Endodermal cell (in vitro differentiated cells): ENCODE results near the gene ANKRD40. TPM values are rescaled to one million over a fixed set of nuclear protein-coding genes. Genes with fewer than 3 reads are reported as not detected.

Experiments
- DNase-seq: peaks from one replicate; pipeline ENCODE4 v3.0.0-alpha.2; 2017
- H3K27ac ChIP-seq: 2 replicates; pipeline ENCODE4 v1.5.1; 2013; ENCODE audit warnings: mild to moderate bottlenecking, low read depth, low read length, moderate library complexity
- H3K27me3 ChIP-seq: 2 replicates; pipeline ENCODE4 v1.6.1; 2013; ENCODE audit warnings: mild to moderate bottlenecking, low read length, moderate library complexity; ENCODE audit not compliant: insufficient read depth, control insufficient read depth, poor library complexity, severe bottlenecking
- H3K36me3 ChIP-seq: 2 replicates; pipeline ENCODE4 v1.7.0; 2013; ENCODE audit warnings: mild to moderate bottlenecking, low read length, moderate library complexity; ENCODE audit not compliant: control insufficient read depth, insufficient read depth
- H3K4me1 ChIP-seq: one replicate; pipeline ENCODE4 v1.7.0; 2013; ENCODE audit warnings: low read length; ENCODE audit not compliant: control insufficient read depth, insufficient read depth
- H3K4me3 ChIP-seq: 2 replicates; pipeline ENCODE4 v1.5.1; 2013; ENCODE audit warnings: mild to moderate bottlenecking, low read length, moderate library complexity
- H3K9ac ChIP-seq: 2 replicates; pipeline ENCODE4 v1.6.1; 2013; ENCODE audit warnings: mild to moderate bottlenecking, low read length, moderate library complexity; ENCODE audit not compliant: poor library complexity, severe bottlenecking; ENCODE audit errors: extremely low read depth
- H3K9me3 ChIP-seq: 2 replicates; pipeline ENCODE4 v1.6.1; 2013; ENCODE audit warnings: mild to moderate bottlenecking, low read length, moderate library complexity; ENCODE audit not compliant: control insufficient read depth
- H3K27ac Mint-ChIP-seq: 2 replicates; pipeline ENCODE4 v1.8.0; 2020; ENCODE audit warnings: mixed read lengths
- H3K27me3 Mint-ChIP-seq: 2 replicates; pipeline ENCODE4 v1.8.0; 2021; ENCODE audit warnings: mild to moderate bottlenecking, mixed read lengths; ENCODE audit not compliant: insufficient read depth
- H3K36me3 Mint-ChIP-seq: 2 replicates; pipeline ENCODE4 v1.8.0; 2020; ENCODE audit warnings: low read depth, mixed read lengths
- H3K4me1 Mint-ChIP-seq: 2 replicates; pipeline ENCODE4 v1.8.0; 2020; ENCODE audit warnings: mixed read lengths
- H3K4me3 Mint-ChIP-seq: 2 replicates; pipeline ENCODE4 v1.8.0; 2020; ENCODE audit warnings: mild to moderate bottlenecking, moderate library complexity, mixed read lengths
- H3K9me3 Mint-ChIP-seq: 2 replicates; pipeline ENCODE4 v1.8.0; 2020; ENCODE audit warnings: mild to moderate bottlenecking, mixed read lengths
- WGBS, 2 experiments: methylation state at CpG; one replicate each; pipeline versions ENCODE4 v1.1.5 to v1.1.7; 2013; ENCODE audit warnings: missing lambda C conversion rate in 2 of 2, mixed read lengths in 1 of 2; ENCODE audit not compliant: insufficient coverage in 1 of 2, insufficient read length in 1 of 2; 5-methylcytosine and 5-hydroxymethylcytosine counted together
- total RNA-seq, 2 donors: library from RNA; stranded (reverse); fragmentation: NEBNext Ultra II Directional in 1 of 2; extraction: Animal tissue kit (Norgen Biotek cat#: 25700) in 1 of 2; gene quantifications; 2 replicates in 1 of 2; 3 replicates in 1 of 2; pipeline ENCODE4 v1.2.1, GENCODE V29; 2021
- TF ChIP-seq, protein P1 (sequence below): fragments of 200-600 bp; sonication (generic); conservative IDR thresholded peaks from 2 replicates; pipeline ENCODE4 v1.5.0; 2021; ENCODE audit warnings: antibody characterized with exemption, mild to moderate bottlenecking

Gene ANKRD40
- total RNA-seq, 2 donors from 2014 or later, result 44.9 to 60.3 TPM

DNA sequence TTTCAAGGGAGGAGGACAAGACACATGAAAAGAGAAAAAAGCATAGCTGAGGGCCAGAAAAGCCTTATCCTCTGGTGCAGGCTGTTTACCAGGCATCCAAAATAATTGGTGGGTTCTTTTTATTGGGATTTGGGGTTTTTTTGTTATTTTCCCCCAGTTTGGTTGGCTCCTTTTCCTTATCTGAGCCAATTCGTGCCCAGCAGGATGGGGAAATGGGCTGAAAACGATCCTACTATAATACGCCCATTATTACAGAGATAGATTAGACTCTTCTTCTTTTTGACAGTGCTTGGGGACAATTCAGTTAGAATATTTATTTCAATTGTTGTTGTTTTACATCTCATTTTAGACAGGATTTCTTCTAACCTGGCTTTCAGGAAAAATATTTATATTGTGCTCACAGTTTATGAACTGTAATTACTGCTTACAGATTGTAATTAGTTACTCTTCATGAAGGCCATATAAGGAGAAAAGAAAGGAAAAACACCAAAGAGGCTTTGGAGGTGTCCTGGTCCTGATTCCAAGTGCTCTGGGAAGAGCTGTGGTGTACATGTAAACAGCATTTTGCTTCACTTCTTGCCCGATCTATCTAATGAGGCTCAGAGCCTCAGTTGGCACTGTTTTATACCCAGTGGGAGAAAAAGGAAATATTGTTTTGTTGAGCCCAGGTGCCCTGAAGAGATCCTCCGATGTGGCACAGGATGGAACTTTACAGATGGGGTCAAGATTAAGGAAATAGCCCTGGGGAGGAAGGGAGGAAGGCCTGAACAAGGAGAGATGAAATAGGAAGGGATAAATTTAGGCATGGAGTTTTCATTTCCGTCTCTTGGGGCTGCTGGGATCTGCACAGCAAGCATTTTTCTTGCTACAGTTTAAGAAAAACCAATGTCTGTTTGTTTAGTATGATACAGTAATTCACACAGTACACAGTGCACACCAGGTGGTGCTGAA is 611 bp upstream of the ANKRD40 start:
- peaks cover 3% of the 10 kb centered on the region for H3K4me1 ChIP-seq
- TF ChIP-seq, protein P1, sequence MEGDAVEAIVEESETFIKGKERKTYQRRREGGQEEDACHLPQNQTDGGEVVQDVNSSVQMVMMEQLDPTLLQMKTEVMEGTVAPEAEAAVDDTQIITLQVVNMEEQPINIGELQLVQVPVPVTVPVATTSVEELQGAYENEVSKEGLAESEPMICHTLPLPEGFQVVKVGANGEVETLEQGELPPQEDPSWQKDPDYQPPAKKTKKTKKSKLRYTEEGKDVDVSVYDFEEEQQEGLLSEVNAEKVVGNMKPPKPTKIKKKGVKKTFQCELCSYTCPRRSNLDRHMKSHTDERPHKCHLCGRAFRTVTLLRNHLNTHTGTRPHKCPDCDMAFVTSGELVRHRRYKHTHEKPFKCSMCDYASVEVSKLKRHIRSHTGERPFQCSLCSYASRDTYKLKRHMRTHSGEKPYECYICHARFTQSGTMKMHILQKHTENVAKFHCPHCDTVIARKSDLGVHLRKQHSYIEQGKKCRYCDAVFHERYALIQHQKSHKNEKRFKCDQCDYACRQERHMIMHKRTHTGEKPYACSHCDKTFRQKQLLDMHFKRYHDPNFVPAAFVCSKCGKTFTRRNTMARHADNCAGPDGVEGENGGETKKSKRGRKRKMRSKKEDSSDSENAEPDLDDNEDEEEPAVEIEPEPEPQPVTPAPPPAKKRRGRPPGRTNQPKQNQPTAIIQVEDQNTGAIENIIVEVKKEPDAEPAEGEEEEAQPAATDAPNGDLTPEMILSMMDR, result no peak
- peak overlapping the region; percentile 94 for H3K4me3 ChIP-seq
- DNase-seq, result peak; percentile 52
- peak overlapping the region; percentile 95 for H3K27ac Mint-ChIP-seq
- no peaks in the 10 kb centered on the region for H3K9me3 ChIP-seq
- no peaks in the 10 kb centered on the region for H3K27me3 ChIP-seq
- H3K4me1 Mint-ChIP-seq, result peaks cover 26% of the 10 kb centered on the region
- no peaks in the 10 kb centered on the region for H3K27me3 Mint-ChIP-seq
- H3K4me3 Mint-ChIP-seq, result peak overlapping the region; percentile 84
- H3K9me3 Mint-ChIP-seq, result no peaks in the 10 kb centered on the region
- peaks cover 18% of the 10 kb centered on the region for H3K36me3 Mint-ChIP-seq
- peaks cover 5% of the 10 kb centered on the region for H3K36me3 ChIP-seq
- H3K9ac ChIP-seq, result peak overlapping the region; percentile 61
- WGBS, 2 experiments, result 55 to 59% methylated on average over 4 to 6 of the region's 6 CpGs
- peak overlapping the region; percentile 82 for H3K27ac ChIP-seq

DNA sequence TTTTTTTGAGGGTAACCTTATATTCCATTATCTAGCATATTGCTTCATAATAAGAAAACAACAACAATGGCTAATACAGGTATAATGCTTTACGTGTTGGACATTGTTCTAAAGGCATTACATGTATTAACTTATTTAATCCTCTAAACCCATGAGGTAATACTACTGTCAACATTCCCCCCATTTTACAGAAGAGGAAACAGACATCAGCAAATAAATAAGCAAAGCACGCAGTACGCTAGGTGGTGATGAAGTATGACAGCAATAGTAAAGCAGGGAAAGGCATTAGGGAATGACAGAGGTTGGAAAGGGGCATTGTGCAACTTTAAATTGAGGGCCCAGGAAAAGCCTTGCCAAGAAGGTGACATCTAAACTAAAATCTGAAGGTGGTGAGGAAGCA is 4.6 kb downstream of the ANKRD40 start:
- H3K9me3 Mint-ChIP-seq, result no peaks in the 10 kb centered on the region
- 95 to 98% methylated on average over 3 of the region's 3 CpGs for WGBS, 2 experiments
- no peak overlapping the region for H3K4me3 ChIP-seq
- H3K36me3 ChIP-seq, result peaks cover 43% of the 10 kb centered on the region
- no peak overlapping the region for H3K27ac ChIP-seq
- H3K27me3 Mint-ChIP-seq, result no peaks in the 10 kb centered on the region
- H3K27me3 ChIP-seq, result no peaks in the 10 kb centered on the region
- H3K27ac Mint-ChIP-seq, result peak overlapping the region; percentile 65
- H3K9ac ChIP-seq, result no peak overlapping the region
- H3K36me3 Mint-ChIP-seq, result peaks cover 37% of the 10 kb centered on the region
- peaks cover 11% of the 10 kb centered on the region for H3K4me1 Mint-ChIP-seq
- H3K4me3 Mint-ChIP-seq, result no peak overlapping the region
- H3K9me3 ChIP-seq, result no peaks in the 10 kb centered on the region
- DNase-seq, result no peak
- TF ChIP-seq, protein P1, result no peak
- no peaks in the 10 kb centered on the region for H3K4me1 ChIP-seq

DNA sequence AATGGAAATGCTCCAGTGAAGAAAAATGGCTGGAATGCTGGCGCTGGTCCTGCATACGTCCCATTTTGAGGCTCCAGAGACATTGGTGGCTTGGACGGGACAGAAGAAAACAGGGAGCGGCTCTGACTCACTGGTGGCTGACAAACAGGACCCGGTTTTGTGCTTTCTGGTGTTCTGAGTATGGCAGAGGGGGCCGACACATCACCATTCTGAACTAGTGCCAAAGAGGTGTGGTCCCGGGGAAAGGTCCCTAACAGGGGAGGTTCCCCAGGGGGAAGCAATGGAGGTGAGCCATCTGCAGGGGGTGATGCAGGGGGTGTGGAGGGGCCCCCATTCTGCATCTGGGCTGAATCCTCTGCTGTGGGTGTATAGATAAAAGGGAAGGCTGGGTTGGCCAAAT is 8.3 kb downstream of the ANKRD40 start:
- Histone ChIP-seq H3K4me1 (no peaks in the 10 kb centered on the region), H3K9ac (no peak overlapping the region), H3K27me3 (no peaks in the 10 kb centered on the region), H3K36me3 (peaks cover 77% of the 10 kb centered on the region), H3K27ac (no peak overlapping the region), H3K9me3 (no peaks in the 10 kb centered on the region), H3K4me3 (no peak overlapping the region)
- H3K9me3 Mint-ChIP-seq, result no peaks in the 10 kb centered on the region
- H3K4me1 Mint-ChIP-seq, result peaks cover 10% of the 10 kb centered on the region
- peaks cover 56% of the 10 kb centered on the region for H3K36me3 Mint-ChIP-seq
- DNase-seq, result no peak
- 95 to 97% methylated on average over 7 of the region's 7 CpGs for WGBS, 2 experiments
- peak overlapping the region; percentile 27 for H3K27ac Mint-ChIP-seq
- no peak overlapping the region for H3K4me3 Mint-ChIP-seq
- H3K27me3 Mint-ChIP-seq, result no peaks in the 10 kb centered on the region
- TF ChIP-seq, protein P1, result no peak
